Smooth muscle cell (in vitro differentiated cells): ENCODE data around the gene CAPN1. TPM values are rescaled to one million over a fixed set of nuclear protein-coding genes. Genes with fewer than 3 reads are reported as not detected.

Experiments
- DNase-seq: peaks from one replicate; lab custom pipeline; 2025; ENCODE audit not compliant: unreplicated experiment; lab: John Stamatoyannopoulos, UW
- H2AFZ ChIP-seq: fragments of 200-600 bp; sonication (generic); 2 replicates; pipeline ENCODE4 v1.6.0; 2016; ENCODE audit warnings: antibody characterized with exemption, low read depth, mild to moderate bottlenecking
- H3F3A ChIP-seq: fragments of 200-600 bp; sonication (generic); 2 replicates; pipeline ENCODE4 v1.6.0; 2017; ENCODE audit warnings: antibody characterized with exemption, low read depth
- H3K27ac ChIP-seq: fragments of 200-600 bp; sonication (generic); 2 replicates; pipeline ENCODE4 v1.5.1; 2016; ENCODE audit warnings: low read depth, mild to moderate bottlenecking
- H3K27me3 ChIP-seq: fragments of 200-600 bp; sonication (generic); 2 replicates; pipeline ENCODE4 v1.6.1; 2016; ENCODE audit warnings: low read depth, mild to moderate bottlenecking
- H3K36me3 ChIP-seq: fragments of 200-600 bp; sonication (generic); 2 replicates; pipeline ENCODE4 v1.5.1; 2016; ENCODE audit warnings: low read depth
- H3K4me1 ChIP-seq: fragments of 200-600 bp; sonication (generic); 2 replicates; pipeline ENCODE4 v1.5.1; 2016; ENCODE audit warnings: low read depth
- H3K4me2 ChIP-seq: fragments of 200-600 bp; sonication (generic); 2 replicates; pipeline ENCODE4 v1.6.0; 2016; ENCODE audit warnings: mild to moderate bottlenecking
- H3K4me3 ChIP-seq: fragments of 200-600 bp; sonication (generic); 2 replicates; pipeline ENCODE4 v1.5.1; 2016; ENCODE audit warnings: mild to moderate bottlenecking
- H3K79me2 ChIP-seq: fragments of 200-600 bp; sonication (generic); 2 replicates; pipeline ENCODE4 v1.6.0; 2016; ENCODE audit warnings: low read depth, mild to moderate bottlenecking
- H3K9ac ChIP-seq: fragments of 200-600 bp; sonication (generic); 2 replicates; pipeline ENCODE4 v1.6.0; 2016; ENCODE audit warnings: low read depth
- H3K9me3 ChIP-seq: fragments of 200-600 bp; sonication (generic); replicated peaks from 2 replicates; pipeline ENCODE4 v1.5.1; 2016; ENCODE audit warnings: low read depth
- H4K20me1 ChIP-seq: fragments of 200-600 bp; sonication (generic); 2 replicates; pipeline ENCODE4 v1.6.0; 2016; ENCODE audit warnings: low read depth
- CTCF ChIP-seq: fragments of 200-600 bp; sonication (generic); IDR thresholded peaks from 2 replicates; pipeline ENCODE4 v1.5.1; 2017; ENCODE audit warnings: borderline replicate concordance, mild to moderate bottlenecking, antibody characterized with exemption; ENCODE audit not compliant: insufficient read depth, poor library complexity, severe bottlenecking
- WGBS: methylation state at CpG from one replicate; pipeline ENCODE4 v1.1.7; 2016; ENCODE audit warnings: low lambda C conversion rate; 5-methylcytosine and 5-hydroxymethylcytosine counted together
- polyA plus RNA-seq: library from polyadenylated mRNA; unstranded; fragments of >200 nt; fragmentation: Nextera tagmentation; extraction: Ambion mirVana; gene quantifications from 2 replicates; pipeline ENCODE4 v1.2.1, GENCODE V29; 2016
- total RNA-seq: library from RNA; depleted of rRNA; stranded (reverse); fragments of >200 nt; gene quantifications from 2 replicates; pipeline ENCODE4 v1.2.3, GENCODE V29; 2014

The CAPN1 gene
- total and polyA plus RNA-seq, 2 experiments from 2014 or later: 109 to 126 TPM

GRCh38 chr11:65135633-65136145 lies 46.0 kb upstream of the CAPN1 start:
- H3F3A ChIP-seq: no peaks in the 10 kb centered on the region
- peak overlapping the region; percentile 93 for H3K9ac ChIP-seq
- H3K4me1 ChIP-seq: peaks cover 5% of the 10 kb centered on the region
- peaks cover 18% of the 10 kb centered on the region for H3K79me2 ChIP-seq
- no peaks in the 10 kb centered on the region for H3K9me3 ChIP-seq
- H4K20me1 ChIP-seq: peaks cover 26% of the 10 kb centered on the region
- peak overlapping the region; percentile 93 for H3K27ac ChIP-seq
- peak overlapping the region; percentile 65 for H3K4me3 ChIP-seq
- H3K4me2 ChIP-seq: peak overlapping the region; percentile 83
- no peak for TF ChIP-seq CTCF
- DNase-seq: no peak
- H3K27me3 ChIP-seq: peaks cover 10% of the 10 kb centered on the region
- WGBS: 66% methylated on average over 11 of the region's 11 CpGs
- no peaks in the 10 kb centered on the region for H3K36me3 ChIP-seq
- H2AFZ ChIP-seq: no peak overlapping the region

GRCh38 chr11:65136515-65137096 lies 45.1 kb upstream of the CAPN1 start:
- WGBS: 91% methylated on average over 15 of the region's 15 CpGs
- H2AFZ ChIP-seq: no peak overlapping the region
- H3K9ac ChIP-seq: no peak overlapping the region
- peaks cover 19% of the 10 kb centered on the region for H3K27me3 ChIP-seq
- H4K20me1 ChIP-seq: peaks cover 18% of the 10 kb centered on the region
- no peaks in the 10 kb centered on the region for H3K9me3 ChIP-seq
- H3K4me2 ChIP-seq: no peak overlapping the region
- H3K36me3 ChIP-seq: no peaks in the 10 kb centered on the region
- no peak for TF ChIP-seq CTCF
- DNase-seq: no peak
- no peak overlapping the region for H3K4me3 ChIP-seq
- H3F3A ChIP-seq: no peaks in the 10 kb centered on the region
- peaks cover 18% of the 10 kb centered on the region for H3K79me2 ChIP-seq
- H3K4me1 ChIP-seq: peaks cover 5% of the 10 kb centered on the region
- H3K27ac ChIP-seq: no peak overlapping the region

- Histone ChIP-seq H3K9ac (no peak overlapping the region), H3K9me3 (no peaks in the 10 kb centered on the region), H3K4me3 (no peak overlapping the region), H3K27ac (no peak overlapping the region), H3K79me2 (no peaks in the 10 kb centered on the region), H4K20me1 (no peaks in the 10 kb centered on the region), H3K36me3 (no peaks in the 10 kb centered on the region), H3K4me1 (no peaks in the 10 kb centered on the region), H3F3A (no peaks in the 10 kb centered on the region), H2AFZ (no peak overlapping the region), H3K27me3 (peaks cover 26% of the 10 kb centered on the region), H3K4me2 (no peak overlapping the region)
- no peak for DNase-seq
- no peak for TF ChIP-seq CTCF
- WGBS: 89% methylated on average over 7 of the region's 7 CpGs
Observed at GRCh38 chr11:65141896-65142494, 39.7 kb upstream of the CAPN1 start.
